AG04450 (cell line): ENCODE results near the gene ZBTB7C. TPM values are rescaled to one million over a fixed set of nuclear protein-coding genes. Genes with fewer than 3 reads are reported as not detected.

Experiments
- CTCF ChIA-PET: fragments of 300-600, 350-600 bp; formaldehyde crosslinking; extraction: SDS; loops from one replicate; lab custom pipeline; 2022; ENCODE audit warnings: antibody characterized with exemption, inconsistent platforms; lab: Charles Lee
- POLR2A ChIA-PET: fragments of 350-600 bp; formaldehyde crosslinking; extraction: SDS; loops from one replicate; lab custom pipeline; 2021; ENCODE audit warnings: antibody characterized with exemption, inconsistent platforms; lab: Yijun Ruan, JAX
- DNase-seq: peaks from one replicate; pipeline ENCODE4 v3.0.0-alpha.2; 2011; ENCODE audit warnings: low read depth, low spot score
- H3K27ac ChIP-seq: one replicate; pipeline ENCODE4 v1.5.1; 2012; ENCODE audit warnings: low read depth, low read length, control low read depth
- H3K27me3 ChIP-seq: one replicate; pipeline ENCODE4 v1.6.0; 2012; ENCODE audit warnings: low read length; ENCODE audit not compliant: control insufficient read depth, insufficient read depth
- H3K4me3 ChIP-seq: 2 replicates; pipeline ENCODE4 v1.5.1; 2011; ENCODE audit warnings: mild to moderate bottlenecking, low read depth, low read length, control low read depth
- H3K9me3 ChIP-seq: 2 replicates; pipeline ENCODE4 v1.5.1; 2012; ENCODE audit warnings: low read length; ENCODE audit not compliant: control insufficient read depth, insufficient read depth
- CTCF ChIP-seq: IDR thresholded peaks from 2 replicates; pipeline ENCODE4 v1.5.1; 2011; ENCODE audit warnings: low read depth, low read length, control low read depth, inconsistent platforms
- polyA plus RNA-seq: library from polyadenylated mRNA; depleted of rRNA; stranded (reverse); fragments of >200 nt; gene quantifications from 2 replicates; pipeline ENCODE4 v1.2.3, GENCODE V29; 2011

Gene ZBTB7C
- polyA plus RNA-seq, 1 experiment: not detected

- no peaks in the 10 kb centered on the region for H3K9me3 ChIP-seq
- DNase-seq: no peak
- CTCF ChIA-PET: no interaction called here
- H3K4me3 ChIP-seq: no peak overlapping the region
- peaks cover 3% of the 10 kb centered on the region for H3K27me3 ChIP-seq
- TF ChIP-seq CTCF: no peak
- no peak overlapping the region for H3K27ac ChIP-seq
- POLR2A ChIA-PET: no interaction called here
Measured at GRCh38 chr18:48153613-48154481, 255.3 kb downstream of the ZBTB7C start.

DNA sequence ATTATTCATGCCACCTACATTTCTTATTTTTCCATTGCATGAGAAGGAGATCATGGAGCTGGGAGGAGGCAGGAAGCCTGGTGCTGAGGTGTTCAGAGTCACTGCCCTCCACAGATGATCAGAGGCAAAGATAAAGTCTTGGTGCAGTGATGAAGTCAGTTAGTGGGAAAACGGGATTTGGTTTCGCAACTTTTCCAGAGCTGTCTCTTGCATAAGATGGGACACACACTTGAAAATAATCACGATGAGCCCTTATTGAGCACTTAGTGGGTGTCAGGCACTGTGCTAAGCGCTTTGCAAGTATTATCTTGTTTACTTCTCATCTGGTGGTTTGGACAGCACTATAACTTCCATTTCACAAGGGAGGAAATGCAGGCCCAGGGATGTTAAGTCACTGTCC lies 256.6 kb downstream of the ZBTB7C start:
- no peak for DNase-seq
- CTCF ChIA-PET: no interaction called here
- no peak overlapping the region for H3K4me3 ChIP-seq
- H3K27me3 ChIP-seq: peaks cover 3% of the 10 kb centered on the region
- POLR2A ChIA-PET: no interaction called here
- TF ChIP-seq CTCF: no peak
- no peaks in the 10 kb centered on the region for H3K9me3 ChIP-seq
- no peak overlapping the region for H3K27ac ChIP-seq

GRCh38 chr18:48151421-48152065 lies 257.6 kb downstream of the ZBTB7C start:
- peaks cover 3% of the 10 kb centered on the region for H3K27me3 ChIP-seq
- CTCF ChIA-PET: interaction anchor here (1.1 kb wide), 1 partner anchor 121 kb away, joined by 3 read pairs; no protein-coding TSS in a partner anchor
- DNase-seq: no peak

DNA sequence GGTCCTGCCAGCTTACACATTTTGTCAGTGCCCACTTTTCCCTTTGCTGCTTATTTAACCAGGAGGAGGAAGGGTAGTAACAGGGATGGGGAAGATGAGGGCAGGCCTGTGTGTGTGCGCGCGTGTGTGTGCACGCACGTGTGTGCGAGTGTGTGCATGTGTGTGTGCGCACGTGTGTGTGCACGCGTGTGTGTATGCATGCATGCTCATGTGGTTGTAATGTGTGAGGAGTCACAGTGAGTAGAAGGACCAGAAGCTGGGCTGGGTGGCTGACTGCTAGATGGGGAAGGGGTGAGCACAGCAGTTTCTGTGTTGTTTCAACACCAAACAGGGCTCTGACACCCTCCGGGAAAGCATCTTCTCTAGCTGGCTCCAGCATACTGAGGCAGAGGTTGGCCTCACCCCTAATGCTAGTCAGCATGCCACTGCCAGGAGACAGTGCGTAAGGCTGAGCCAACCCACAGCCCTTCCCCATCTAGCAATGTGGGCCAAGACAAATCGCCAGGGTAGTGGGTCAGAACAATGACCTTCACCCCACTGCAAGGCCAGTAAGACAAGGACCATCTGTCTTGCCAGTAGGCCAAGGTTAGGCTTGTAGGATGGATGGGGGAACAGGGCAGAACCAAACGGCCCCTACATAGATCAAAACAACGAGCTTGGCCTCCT lies 260.0 kb downstream of the ZBTB7C start:
- H3K9me3 ChIP-seq: no peaks in the 10 kb centered on the region
- no peak for TF ChIP-seq CTCF
- POLR2A ChIA-PET: no interaction called here
- peaks cover 3% of the 10 kb centered on the region for H3K27me3 ChIP-seq
- H3K27ac ChIP-seq: no peak overlapping the region
- no peak overlapping the region for H3K4me3 ChIP-seq
- no peak for DNase-seq
- CTCF ChIA-PET: no interaction called here

More at GRCh38 chr18:48151421-48152065, 257.6 kb downstream of the ZBTB7C start:
- no peak overlapping the region for H3K27ac ChIP-seq
- no peaks in the 10 kb centered on the region for H3K9me3 ChIP-seq
- POLR2A ChIA-PET: no interaction called here
- no peak overlapping the region for H3K4me3 ChIP-seq
- no peak for TF ChIP-seq CTCF
